SK-N-SH (cell line): Measurements from ENCODE around the gene SV2B. TPM values are rescaled to one million over a fixed set of nuclear protein-coding genes. Genes with fewer than 3 reads are reported as not detected.

Experiments
- CTCF ChIA-PET: fragments of 300-600, 350-600 bp; formaldehyde crosslinking; extraction: SDS; loops from one replicate; lab custom pipeline; 2021; lab: Yijun Ruan, JAX
- POLR2A ChIA-PET: fragments of 350-600 bp; sonication (Branson Sonifier 250); formaldehyde crosslinking; extraction: SDS; loops from one replicate; lab custom pipeline; 2020; ENCODE audit warnings: antibody characterized with exemption, inconsistent platforms; lab: Yijun Ruan, JAX
- DNase-seq: peaks from one replicate; pipeline ENCODE4 v3.0.0; 2012
- H2AFZ ChIP-seq: fragments of 200-600 bp; sonication (generic); 2 replicates; pipeline ENCODE4 v1.8.1; 2016; ENCODE audit warnings: antibody characterized with exemption, mild to moderate bottlenecking, low read depth
- H3F3A ChIP-seq: fragments of 200-600 bp; sonication (generic); replicated peaks from 2 replicates; pipeline ENCODE3; 2016; ENCODE audit warnings: antibody characterized with exemption, mild to moderate bottlenecking; ENCODE audit not compliant: insufficient read depth
- H3K27ac ChIP-seq, 2 experiments: fragments of 200-500 bp in 1 of 2; fragments of 200-600 bp in 1 of 2; sonication (Bioruptor generic) in 1 of 2; sonication (generic), shearing (Covaris generic) in 1 of 2; 2 replicates each; pipeline versions ENCODE4 v1.5.1 to v1.6.1; 2014 to 2016; ENCODE audit warnings: low read depth in 2 of 2, inconsistent platforms in 1 of 2, low read length in 1 of 2, mild to moderate bottlenecking in 1 of 2, mixed read lengths in 1 of 2
- H3K27me3 ChIP-seq: fragments of 200-600 bp; sonication (generic), shearing (Covaris generic); 2 replicates; pipeline ENCODE4 v1.6.1; 2016; ENCODE audit warnings: mixed run types; ENCODE audit not compliant: insufficient read depth
- H3K36me3 ChIP-seq, 2 experiments: fragments of 200-500 bp in 1 of 2; fragments of 200-600 bp in 1 of 2; sonication (Bioruptor generic) in 1 of 2; sonication (generic) in 1 of 2; replicated peaks in 1 of 2; 2 replicates each; pipeline versions ENCODE3 to v1.5.1; 2014 to 2016; ENCODE audit warnings: low read length in 1 of 2, mild to moderate bottlenecking in 1 of 2; ENCODE audit not compliant: insufficient read depth in 2 of 2, control insufficient read depth in 1 of 2
- H3K4me1 ChIP-seq, 2 experiments: fragments of 200-500 bp in 1 of 2; fragments of 200-600 bp in 1 of 2; sonication (Bioruptor generic) in 1 of 2; sonication (generic), shearing (Covaris generic) in 1 of 2; 2 replicates each; pipeline versions ENCODE4 v1.5.1 to v1.6.1; 2014 to 2016; ENCODE audit warnings: low read depth in 1 of 2, low read length in 1 of 2, mixed run types in 1 of 2; ENCODE audit not compliant: insufficient read depth in 2 of 2, control insufficient read depth in 1 of 2
- H3K4me2 ChIP-seq: fragments of 200-600 bp; sonication (generic), shearing (Covaris generic); 2 replicates; pipeline ENCODE4 v1.6.1; 2017; ENCODE audit warnings: mixed run types
- H3K4me3 ChIP-seq, 2 experiments: fragments of 200-500 bp in 1 of 2; fragments of 200-600 bp in 1 of 2; sonication (Bioruptor generic) in 1 of 2; sonication (generic), shearing (Covaris generic) in 1 of 2; 2 replicates each; pipeline versions ENCODE4 v1.5.1 to v1.8.1; 2014 to 2016; ENCODE audit warnings: low read depth in 2 of 2, inconsistent platforms in 1 of 2, low read length in 1 of 2, mild to moderate bottlenecking in 1 of 2, mixed read lengths in 1 of 2, moderate library complexity in 1 of 2
- H3K79me2 ChIP-seq: fragments of 200-600 bp; sonication (generic); 2 replicates; pipeline ENCODE4 v1.8.1; 2017; ENCODE audit warnings: mild to moderate bottlenecking; ENCODE audit not compliant: insufficient read depth
- H3K9ac ChIP-seq: fragments of 200-600 bp; sonication (generic); 2 replicates; pipeline ENCODE4 v1.6.1; 2017; ENCODE audit warnings: mixed run types
- H3K9me2 ChIP-seq: fragments of 200-600 bp; sonication (generic); 2 replicates; pipeline ENCODE4 v1.6.1; 2017; ENCODE audit warnings: mixed run types
- H3K9me3 ChIP-seq: fragments of 200-600 bp; sonication (generic); 2 replicates; pipeline ENCODE4 v1.6.1; 2017; ENCODE audit warnings: mixed run types, mild to moderate bottlenecking, moderate library complexity
- H4K20me1 ChIP-seq: fragments of 200-600 bp; sonication (generic); 2 replicates; pipeline ENCODE4 v1.6.1; 2017; ENCODE audit warnings: mild to moderate bottlenecking, mixed run types; ENCODE audit not compliant: insufficient read depth
- ELF1 ChIP-seq: IDR thresholded peaks from 2 replicates; pipeline ENCODE4 v1.4.0; 2012
- EZH2phosphoT487 ChIP-seq: fragments of 200-600 bp; sonication (generic); IDR thresholded peaks from 2 replicates; pipeline ENCODE4 v1.6.1; 2017; ENCODE audit warnings: low read depth, mixed run types, mild to moderate bottlenecking, antibody characterized with exemption, moderate library complexity, borderline replicate concordance
- FOSL2 ChIP-seq: IDR thresholded peaks from 2 replicates; pipeline ENCODE4 v1.4.0; 2012; ENCODE audit warnings: low read depth, mild to moderate bottlenecking, moderate library complexity, borderline replicate concordance
- GABPA ChIP-seq: IDR thresholded peaks from 2 replicates; pipeline ENCODE4 v1.4.0; 2012; ENCODE audit warnings: low read depth, mild to moderate bottlenecking
- IRF3 ChIP-seq: fragments of 150-350 bp; IDR thresholded peaks from 2 replicates; pipeline ENCODE4 v1.6.1; 2016; ENCODE audit warnings: mild to moderate bottlenecking, low read depth, low read length
- PBX3 ChIP-seq: IDR thresholded peaks from 2 replicates; pipeline ENCODE4; 2012
- RCOR1 ChIP-seq: fragments of 150-350 bp; IDR thresholded peaks from 2 replicates; pipeline ENCODE4 v1.6.1; 2017; ENCODE audit warnings: antibody characterized with exemption, low read length
- WGBS: methylation state at CpG from one replicate; pipeline ENCODE4 v1.1.6; 2017; ENCODE audit warnings: low lambda C conversion rate; 5-methylcytosine and 5-hydroxymethylcytosine counted together
- polyA plus RNA-seq, 3 experiments: library from polyadenylated mRNA; depleted of rRNA; stranded (reverse); fragments of >200 nt; gene quantifications; 2 replicates each; pipeline ENCODE4 v1.2.3, GENCODE V29; 2012
- TF ChIP-seq, protein P1 (sequence below): IDR thresholded peaks from 2 replicates; pipeline ENCODE4 v1.4.0; 2012; ENCODE audit warnings: low read depth, borderline replicate concordance

The SV2B gene
- polyA plus RNA-seq, 1 of the 3 experiments (the other 2 are of a cell fraction): not detected

DNA sequence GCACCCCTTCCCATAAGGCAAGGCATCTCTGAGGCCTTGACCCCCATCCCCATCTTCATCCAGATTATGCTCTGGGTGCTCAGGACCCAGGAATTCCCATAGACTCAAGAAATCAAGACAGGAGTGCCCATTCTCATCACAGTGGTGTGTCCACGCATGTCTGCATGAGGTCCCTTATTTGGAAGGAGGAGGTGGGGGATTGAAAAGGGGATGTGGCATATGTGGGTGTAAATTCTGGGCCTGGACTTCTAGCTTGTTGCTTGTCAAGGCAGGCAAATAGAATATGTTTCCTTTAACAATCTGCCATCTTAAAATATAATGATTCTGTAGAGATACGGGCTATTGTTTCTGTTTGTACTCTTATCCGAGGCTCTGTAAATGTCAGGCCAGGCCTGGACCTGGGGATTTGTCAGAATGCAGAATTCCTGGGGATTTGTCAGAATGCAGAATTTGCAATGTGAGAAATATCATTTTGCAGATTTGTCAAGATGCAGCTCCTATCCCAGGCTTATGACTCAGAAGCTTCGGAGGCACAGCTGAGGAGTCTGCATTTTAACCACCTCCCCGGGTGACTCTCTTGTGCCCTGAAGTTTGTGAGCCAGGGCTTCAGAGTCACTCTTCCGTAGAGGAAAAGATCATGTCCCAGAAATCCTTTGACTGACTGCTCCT, 157.8 kb downstream of the SV2B start:
- H2AFZ ChIP-seq: no peak overlapping the region
- H4K20me1 ChIP-seq: no peaks in the 10 kb centered on the region
- no peak overlapping the region for H3K4me3 ChIP-seq
- no peak overlapping the region for H3K27ac ChIP-seq
- H3K27me3 ChIP-seq: no peaks in the 10 kb centered on the region; the same call in 1 of the 2 replicates
- no peak overlapping the region for H3K9ac ChIP-seq
- WGBS: 56% methylated on average over 5 of the region's 6 CpGs
- no peaks in the 10 kb centered on the region for H3K79me2 ChIP-seq
- ChIA-PET CTCF (interaction anchor here (1.0 to 5.4 kb wide), 6 partner anchors 11 to 208 kb away, joined by 4 to 37 read pairs (median 7); no protein-coding TSS in a partner anchor), POLR2A (no interaction called here)
- TF ChIP-seq, protein P1, sequence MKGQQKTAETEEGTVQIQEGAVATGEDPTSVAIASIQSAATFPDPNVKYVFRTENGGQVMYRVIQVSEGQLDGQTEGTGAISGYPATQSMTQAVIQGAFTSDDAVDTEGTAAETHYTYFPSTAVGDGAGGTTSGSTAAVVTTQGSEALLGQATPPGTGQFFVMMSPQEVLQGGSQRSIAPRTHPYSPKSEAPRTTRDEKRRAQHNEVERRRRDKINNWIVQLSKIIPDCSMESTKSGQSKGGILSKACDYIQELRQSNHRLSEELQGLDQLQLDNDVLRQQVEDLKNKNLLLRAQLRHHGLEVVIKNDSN: no peak
- no peak for TF ChIP-seq ELF1
- no peaks in the 10 kb centered on the region for H3K4me1 ChIP-seq
- no peaks in the 10 kb centered on the region for H3K9me2 ChIP-seq
- H3K9me3 ChIP-seq: no peaks in the 10 kb centered on the region
- no peaks in the 10 kb centered on the region for H3F3A ChIP-seq
- DNase-seq: no peak
- no peak overlapping the region for H3K4me2 ChIP-seq
- no peaks in the 10 kb centered on the region for H3K36me3 ChIP-seq

- no peaks in the 10 kb centered on the region for H3K36me3 ChIP-seq
- no peak for DNase-seq
- no peak overlapping the region for H3K4me2 ChIP-seq
- no peaks in the 10 kb centered on the region for H3K9me3 ChIP-seq
- H2AFZ ChIP-seq: no peak overlapping the region
- no peaks in the 10 kb centered on the region for H3K9me2 ChIP-seq
- H3F3A ChIP-seq: no peaks in the 10 kb centered on the region
- no peak overlapping the region for H3K9ac ChIP-seq
- no peaks in the 10 kb centered on the region for H4K20me1 ChIP-seq
- TF ChIP-seq PBX3: no peak
- H3K4me1 ChIP-seq: no peaks in the 10 kb centered on the region
- H3K27ac ChIP-seq: no peak overlapping the region
- H3K4me3 ChIP-seq: no peak overlapping the region
- no peaks in the 10 kb centered on the region for H3K79me2 ChIP-seq
- CTCF ChIA-PET: interaction anchor here (1.0 to 5.4 kb wide), 6 partner anchors 11 to 208 kb away, joined by 4 to 37 read pairs (median 6); no protein-coding TSS in a partner anchor
- POLR2A ChIA-PET: no interaction called here
- 35% methylated on average over 4 of the region's 6 CpGs for WGBS
- H3K27me3 ChIP-seq: no peaks in the 10 kb centered on the region; the same call in 1 of the 2 replicates
Measured at GRCh38 chr15:91258415-91258759, 158.3 kb downstream of the SV2B start.

GRCh38 chr15:91259077-91259476, 159.0 kb downstream of the SV2B start:
- no peak for TF ChIP-seq EZH2phosphoT487
- TF ChIP-seq GABPA: no peak
- TF ChIP-seq FOSL2: no peak
- TF ChIP-seq RCOR1: no peak
- no peak for TF ChIP-seq IRF3
- TF ChIP-seq ELF1: no peak
- Histone ChIP-seq H3K4me2 (no peak overlapping the region), H3K9me2 (no peaks in the 10 kb centered on the region), H2AFZ (no peak overlapping the region), H3K79me2 (no peaks in the 10 kb centered on the region), H3K36me3 (no peaks in the 10 kb centered on the region), H3K9ac (no peak overlapping the region), H3F3A (no peaks in the 10 kb centered on the region), H4K20me1 (no peaks in the 10 kb centered on the region), H3K27me3 (no peaks in the 10 kb centered on the region; the same call in 1 of the 2 replicates), H3K4me3 (no peak overlapping the region), H3K4me1 (no peaks in the 10 kb centered on the region), H3K9me3 (no peaks in the 10 kb centered on the region), H3K27ac (no peak overlapping the region)
- CTCF ChIA-PET: interaction anchor here (1.0 to 5.4 kb wide), 4 partner anchors 11 to 209 kb away, joined by 3 to 37 read pairs (median 4); no protein-coding TSS in a partner anchor
- POLR2A ChIA-PET: interaction anchor here (0.7 kb wide), 1 partner anchor 22 kb away, joined by 3 read pairs; no protein-coding TSS in a partner anchor
- 11% methylated on average over 3 of the region's 3 CpGs for WGBS
- DNase-seq: no peak
